ENCODE measurements around the gene AGTR1.

AGTR1 gene

GRCh38 chr3:148735597-148735996 lies 37.9 kb downstream of the AGTR1 start:
- H3K27ac ChIP-seq = no peak overlapping the region
- TF ChIP-seq CTCF (conservative IDR thresholded peaks at IDR 0.05) (no peak), ZFX (IDR thresholded peaks at IDR 0.05) (no peak)

GRCh38 chr3:148736086-148736485 lies 38.4 kb downstream of the AGTR1 start:
- no peak overlapping the region for H3K27ac ChIP-seq
- TF ChIP-seq CTCF (conservative IDR thresholded peaks at IDR 0.05) (no peak), ZFX (IDR thresholded peaks at IDR 0.05) (no peak)

- H3K27ac ChIP-seq = no peak overlapping the region
- TF ChIP-seq ZFX (IDR thresholded peaks at IDR 0.05) = no peak
- no peak for TF ChIP-seq CTCF (conservative IDR thresholded peaks at IDR 0.05)
These were observed 39.4 kb downstream of the AGTR1 start for GRCh38 chr3:148737104-148737530.

- no peak for TF ChIP-seq ZFX (IDR thresholded peaks at IDR 0.05)
- no peak for TF ChIP-seq CTCF (conservative IDR thresholded peaks at IDR 0.05)
- H3K27ac ChIP-seq = no peak overlapping the region
These were observed 42.0 kb downstream of the AGTR1 start for GRCh38 chr3:148739720-148740119.

- no peak overlapping the region for H3K27ac ChIP-seq
- no peak for TF ChIP-seq ZFX (IDR thresholded peaks at IDR 0.05)
- TF ChIP-seq CTCF (conservative IDR thresholded peaks at IDR 0.05) = no peak
These were observed 42.6 kb downstream of the AGTR1 start for GRCh38 chr3:148740291-148740690.

GRCh38 chr3:148741219-148741618 lies 43.5 kb downstream of the AGTR1 start:
- no peak overlapping the region for H3K27ac ChIP-seq
- TF ChIP-seq ZFX (IDR thresholded peaks at IDR 0.05) (no peak), CTCF (conservative IDR thresholded peaks at IDR 0.05) (no peak)

- no peak overlapping the region for H3K27ac ChIP-seq
- TF ChIP-seq ZFX (IDR thresholded peaks at IDR 0.05) (no peak), CTCF (conservative IDR thresholded peaks at IDR 0.05) (no peak)
These were observed 44.4 kb downstream of the AGTR1 start for GRCh38 chr3:148742118-148742517.

Data from C4-2B (cell line).